Suprapubic skin (tissue), 4 donors: ENCODE measurements around the gene CDPF1.

Source experiments
- CTCF ChIP-seq, 2 donors: fragments of 200-600 bp in 1 of 2; fragments of 450-650 bp in 1 of 2; sonication (generic) in 1 of 2; IDR thresholded peaks; one replicate each; pipeline ENCODE4 v1.5.1; 2016 to 2019; ENCODE audit warnings: antibody characterized with exemption in 2 of 2, mild to moderate bottlenecking in 1 of 2, moderate library complexity in 1 of 2
- POLR2A ChIP-seq, 2 donors: fragments of 450-650 bp; IDR thresholded peaks; one replicate each; pipeline ENCODE4 v1.6.1; 2017; ENCODE audit warnings: antibody characterized with exemption in 2 of 2, mild to moderate bottlenecking in 2 of 2, moderate library complexity in 2 of 2
- POLR2AphosphoS5 ChIP-seq, 3 donors: sonication (generic); formaldehyde crosslinking; IDR thresholded peaks; one replicate each; pipeline ENCODE4 v1.6.1; 2017; ENCODE audit warnings: antibody characterized with exemption in 3 of 3

GRCh38 chr22:46247443-46247975, 2.6 kb downstream of the CDPF1 start:
- TF ChIP-seq CTCF (IDR thresholded peaks at IDR 0.05) (no peak), POLR2A (IDR thresholded peaks at IDR 0.05) (no peak), POLR2AphosphoS5 (IDR thresholded peaks at IDR 0.05) (no peak)
